Endothelial cell of umbilical vein (primary cell): ENCODE results near the gene CEACAM6. TPM values are rescaled to one million over a fixed set of nuclear protein-coding genes. Genes with fewer than 3 reads are reported as not detected.

ENCODE experiments used
- BruUV-seq: library from RNA; stranded (reverse); fragments of 400-500 nt; replicated peaks from 2 replicates; lab custom pipeline; 2021; lab: Mats Ljungman, UMichigan
- CTCF ChIA-PET: fragments of 300-600, 350-600 bp; sonication (Branson Sonifier 250); formaldehyde crosslinking; loops from one replicate; lab custom pipeline; 2021; ENCODE audit warnings: antibody characterized with exemption, inconsistent platforms; lab: Charles Lee
- POLR2A ChIA-PET: fragments of 300-600, 350-600 bp; sonication (Branson Sonifier 250); formaldehyde crosslinking; loops from one replicate; lab custom pipeline; 2021; ENCODE audit warnings: antibody characterized with exemption, inconsistent platforms; lab: Charles Lee
- DNase-seq: peaks from one replicate; pipeline ENCODE4 v3.0.0-alpha.2; 2011; ENCODE audit warnings: low read depth, low spot score
- FAIRE-seq: peaks from 2 replicates; lab custom pipeline; 2011; peaks lifted over from hg19 to GRCh38; lab: Jason Lieb, UNC
- H2AFZ ChIP-seq: 2 replicates; pipeline ENCODE4 v1.6.0; 2012; ENCODE audit warnings: low read depth, low read length, control low read depth, inconsistent platforms
- H3K27ac ChIP-seq: 2 replicates; pipeline ENCODE4 v1.5.1; 2011; ENCODE audit warnings: low read depth, mild to moderate bottlenecking, control low read depth, low read length, moderate library complexity; ENCODE audit not compliant: insufficient read depth
- H3K27me3 ChIP-seq, 2 experiments: 2 replicates each; pipeline versions ENCODE4 v1.6.0 to v1.6.1; 2011; ENCODE audit warnings: low read length in 2 of 2, mixed read lengths in 1 of 2; ENCODE audit not compliant: control insufficient read depth in 2 of 2, insufficient read depth in 2 of 2
- H3K36me3 ChIP-seq, 2 experiments: 2 replicates in 1 of 2; 3 replicates in 1 of 2; pipeline ENCODE4 v1.5.1; 2011; ENCODE audit warnings: low read length in 2 of 2, mild to moderate bottlenecking in 1 of 2, moderate library complexity in 1 of 2; ENCODE audit not compliant: control insufficient read depth in 2 of 2, insufficient read depth in 2 of 2; ENCODE audit errors: extremely low read depth in 1 of 2
- H3K4me1 ChIP-seq: 3 replicates; pipeline ENCODE4 v1.5.1; 2011; ENCODE audit warnings: mild to moderate bottlenecking, low read length; ENCODE audit not compliant: control insufficient read depth, insufficient read depth; ENCODE audit errors: extremely low read depth
- H3K4me2 ChIP-seq: 2 replicates; pipeline ENCODE4 v1.6.1; 2011; ENCODE audit warnings: low read length, control low read depth, mixed read lengths; ENCODE audit not compliant: insufficient read depth
- H3K4me3 ChIP-seq, 3 experiments: fragments of 200-600 bp in 1 of 3; sonication (generic), shearing (Covaris generic) in 1 of 3; replicated peaks in 1 of 3; 2 replicates each; pipeline ENCODE4 v1.5.1; 2011 to 2016; ENCODE audit warnings: control low read depth in 3 of 3, low read length in 3 of 3, mild to moderate bottlenecking in 2 of 3, inconsistent platforms in 1 of 3, low read depth in 1 of 3, moderate library complexity in 1 of 3; ENCODE audit not compliant: insufficient read depth in 1 of 3
- H3K79me2 ChIP-seq: 2 replicates; pipeline ENCODE4 v1.6.0; 2012; ENCODE audit warnings: low read length, inconsistent platforms; ENCODE audit not compliant: control insufficient read depth, insufficient read depth
- H3K9ac ChIP-seq: replicated peaks from 2 replicates; pipeline ENCODE3; 2011; ENCODE audit warnings: low read length, control low read depth; ENCODE audit not compliant: insufficient read depth; ENCODE audit errors: extremely low read depth
- H3K9me1 ChIP-seq: replicated peaks from 3 replicates; pipeline ENCODE4 v1.6.0; 2011; ENCODE audit warnings: mild to moderate bottlenecking, low read length; ENCODE audit not compliant: control insufficient read depth, insufficient read depth; ENCODE audit errors: extremely low read depth
- H3K9me3 ChIP-seq: replicated peaks from 2 replicates; pipeline ENCODE4 v1.5.1; 2012; ENCODE audit warnings: low read length, inconsistent platforms; ENCODE audit not compliant: control insufficient read depth, insufficient read depth
- H4K20me1 ChIP-seq: replicated peaks from 2 replicates; pipeline ENCODE3; 2011; ENCODE audit warnings: mild to moderate bottlenecking, low read length; ENCODE audit not compliant: control insufficient read depth, insufficient read depth; ENCODE audit errors: extremely low read depth
- CTCF ChIP-seq, 2 donors: IDR thresholded peaks; 1 replicate in 1 of 2; 2 replicates in 1 of 2; pipeline ENCODE4 v1.5.1; 2011; ENCODE audit warnings: low read length in 2 of 2, mild to moderate bottlenecking in 2 of 2, moderate library complexity in 2 of 2, control low read depth in 1 of 2, inconsistent platforms in 1 of 2, low read depth in 1 of 2; ENCODE audit not compliant: insufficient read depth in 1 of 2; ENCODE audit errors: extremely low read depth in 1 of 2
- EZH2 ChIP-seq: IDR thresholded peaks from 2 replicates; pipeline ENCODE4 v1.6.1; 2012; ENCODE audit warnings: borderline replicate concordance, low read depth, mild to moderate bottlenecking, moderate library complexity, low read length, inconsistent platforms; ENCODE audit not compliant: severe bottlenecking
- FOS ChIP-seq: IDR thresholded peaks from 2 replicates; pipeline ENCODE4 v1.6.1; 2011; ENCODE audit warnings: mild to moderate bottlenecking, low read length, moderate library complexity, borderline replicate concordance; ENCODE audit not compliant: insufficient read depth
- JUN ChIP-seq: IDR thresholded peaks from 2 replicates; pipeline ENCODE4 v1.6.1; 2011; ENCODE audit warnings: borderline replicate concordance, low read depth; ENCODE audit not compliant: insufficient read length, insufficient read depth
- MYC ChIP-seq: IDR thresholded peaks from one replicate; pipeline ENCODE4 v1.6.1; 2011; ENCODE audit warnings: mild to moderate bottlenecking, low read depth, low read length
- POLR2A ChIP-seq: IDR thresholded peaks from 2 replicates; pipeline ENCODE4 v1.6.1; 2012; ENCODE audit warnings: low read depth, mild to moderate bottlenecking, control low read depth, low read length
- POLR2AphosphoS5 ChIP-seq: IDR thresholded peaks from 2 replicates; pipeline ENCODE4 v1.6.1; 2012; ENCODE audit warnings: low read depth, mild to moderate bottlenecking, control low read depth, low read length, moderate library complexity; ENCODE audit not compliant: insufficient read depth
- dilution Hi-C: fragments of 300-500 bp; cut with MboI; formaldehyde crosslinking; loops from one replicate; pipeline ENCODE4 v1.15.0; 2019; ENCODE audit warnings: low sequenced_read_pairs; ENCODE audit not compliant: extremely low pct_ligation_motif_present
- intact Hi-C: fragments of 100-400 bp; cut with micrococcal nuclease; formaldehyde crosslinking; loops from one replicate; pipeline ENCODE4 v1.10.0; 2022
- polyA plus RNA-seq, 4 experiments: library from polyadenylated mRNA; depleted of rRNA in 3 of 4; stranded (reverse) in 3 of 4; unstranded in 1 of 4; fragments of >200 nt; gene quantifications; 2 replicates each; pipeline versions ENCODE4 v1.2.1 to v1.2.3, GENCODE V29; 2011 to 2012; ENCODE audit warnings: missing spikeins in 1 of 4
- total RNA-seq: library from RNA; stranded (reverse); gene quantifications from 2 replicates; pipeline ENCODE4 v1.2.3, GENCODE V29; 2021
- TF ChIP-seq, protein P1 (sequence below): IDR thresholded peaks from 2 replicates; pipeline ENCODE4 v1.6.1; 2011; ENCODE audit not compliant: insufficient read depth, insufficient read length

CEACAM6 gene
- total and polyA plus RNA-seq, 2 donors (not counting 3 experiments of a cell fraction or from before 2014, with no cell fraction given): not detected

DNA sequence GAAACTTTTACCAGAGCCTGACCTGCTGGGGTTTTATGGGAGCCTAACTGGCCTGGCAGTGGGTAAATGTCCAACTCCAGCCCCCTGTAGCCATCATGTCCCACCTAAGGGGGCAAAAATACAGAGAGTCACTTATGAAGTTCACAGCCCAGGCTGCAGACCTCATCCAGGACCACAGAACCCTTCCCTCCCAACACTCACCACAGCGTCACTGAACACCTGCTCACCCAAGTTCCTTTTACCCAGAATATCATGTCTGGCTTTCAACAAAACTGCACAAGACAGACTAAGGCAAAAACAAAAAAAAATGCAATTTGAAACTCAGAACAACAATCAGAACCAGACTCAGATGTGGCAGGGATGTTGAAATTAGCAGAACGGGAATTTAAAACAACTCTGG lies 47.4 kb downstream of the CEACAM6 start:
- CTCF ChIA-PET: interaction anchor here (0.7 to 2.6 kb wide), 5 partner anchors 8 to 49 kb away, joined by 3 to 7 read pairs (median 4); no protein-coding TSS in a partner anchor
- Histone ChIP-seq H3K9me3 (no peaks in the 10 kb centered on the region), H3K27me3 (no peaks in the 10 kb centered on the region), H3K4me3 (no peak overlapping the region), H3K9ac (no peak overlapping the region), H4K20me1 (no peaks in the 10 kb centered on the region), H3K79me2 (no peaks in the 10 kb centered on the region), H3K36me3 (no peaks in the 10 kb centered on the region), H3K9me1 (no peaks in the 10 kb centered on the region), H3K27ac (no peak overlapping the region), H2AFZ (no peak overlapping the region), H3K4me1 (no peaks in the 10 kb centered on the region), H3K4me2 (no peak overlapping the region)
- intact Hi-C loops: no loop called here
- POLR2A ChIA-PET: no interaction called here
- FAIRE-seq: no peak
- DNase-seq: no peak
- TF ChIP-seq JUN (no peak), FOS (no peak), POLR2AphosphoS5 (no peak), MYC (no peak), EZH2 (no peak), CTCF (IDR thresholded peaks at IDR 0.05; ENCODE audit: extremely low read depth in 1 of 2, insufficient read depth in 1 of 2, low read depth in 1 of 2, low read length in 2 of 2) (no peak), POLR2A (no peak)
- TF ChIP-seq, protein P1, sequence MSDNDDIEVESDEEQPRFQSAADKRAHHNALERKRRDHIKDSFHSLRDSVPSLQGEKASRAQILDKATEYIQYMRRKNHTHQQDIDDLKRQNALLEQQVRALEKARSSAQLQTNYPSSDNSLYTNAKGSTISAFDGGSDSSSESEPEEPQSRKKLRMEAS: no peak
- no TSS peak for BruUV-seq
- dilution Hi-C loops: no loop called here
